Inflammatory macrophage treated with lipopolysaccharide for 4 hours (primary cell): ENCODE measurements around the gene PARD3B.
A peak's percentile ranks its signal among the peaks of the same experiment; 100 is the strongest.

Experiments used
- DNase-seq: peaks from one replicate; pipeline ENCODE4 v3.0.0-alpha.2; 2020

The PARD3B gene

GRCh38 chr2:204544961-204545860, at the start of gene PARD3B:
Gene PARD3B, plus strand, starts transcription at chr2:204545475. Its CDS starts 525 bp downstream, at chr2:204546000.
- DNase-seq: peak; percentile 13

GRCh38 chr2:204496779-204497178, 48.5 kb upstream of the PARD3B start:
- no peak for DNase-seq

GRCh38 chr2:204497855-204498254, 47.4 kb upstream of the PARD3B start:
- DNase-seq: no peak

GRCh38 chr2:204498291-204498690, 47.0 kb upstream of the PARD3B start:
- no peak for DNase-seq

GRCh38 chr2:204503869-204504268, 41.4 kb upstream of the PARD3B start:
- no peak for DNase-seq

GRCh38 chr2:204504594-204504993, 40.7 kb upstream of the PARD3B start:
- DNase-seq: no peak

GRCh38 chr2:204505488-204505887, 39.8 kb upstream of the PARD3B start:
- no peak for DNase-seq

GRCh38 chr2:204505946-204506345, 39.3 kb upstream of the PARD3B start:
- DNase-seq: no peak

GRCh38 chr2:204507636-204508035, 37.6 kb upstream of the PARD3B start:
- no peak for DNase-seq

GRCh38 chr2:204510709-204511420, 34.4 kb upstream of the PARD3B start:
- no peak for DNase-seq

- no peak for DNase-seq
These were observed 30.8 kb upstream of the PARD3B start for GRCh38 chr2:204514439-204514838.

GRCh38 chr2:204515416-204515815, 29.9 kb upstream of the PARD3B start:
- no peak for DNase-seq

GRCh38 chr2:204517154-204517553, 28.1 kb upstream of the PARD3B start:
- no peak for DNase-seq

- DNase-seq: no peak
These were observed 15.3 kb upstream of the PARD3B start for GRCh38 chr2:204529795-204530463.

GRCh38 chr2:204530464-204530805, 14.8 kb upstream of the PARD3B start:
- DNase-seq: no peak

- no peak for DNase-seq
These were observed 11.5 kb upstream of the PARD3B start for GRCh38 chr2:204533629-204534370.

GRCh38 chr2:204535356-204535755, 9.9 kb upstream of the PARD3B start:
- no peak for DNase-seq

GRCh38 chr2:204535764-204536163, 9.5 kb upstream of the PARD3B start:
- DNase-seq: no peak

GRCh38 chr2:204538182-204539018, 6.9 kb upstream of the PARD3B start:
- DNase-seq: no peak

- DNase-seq: no peak
These were observed 6.3 kb upstream of the PARD3B start for GRCh38 chr2:204539019-204539385.

GRCh38 chr2:204541637-204542036, 3.6 kb upstream of the PARD3B start:
- no peak for DNase-seq

GRCh38 chr2:204542982-204543608, 2.2 kb upstream of the PARD3B start:
- no peak for DNase-seq
